HEK293 (cell line): ENCODE data around the gene FBXW11.
A peak's percentile ranks its signal among the peaks of the same experiment; 100 is the strongest.

ENCODE experiments used
- KLF8 ChIP-seq: fragments of 450-650 bp; formaldehyde crosslinking; IDR thresholded peaks from 2 replicates; pipeline ENCODE4 v1.5.1; 2016; ENCODE audit warnings: missing biosample characterization, missing genetic modification characterization
- PATZ1 ChIP-seq: fragments of 450-650 bp; formaldehyde crosslinking; IDR thresholded peaks from 2 replicates; pipeline ENCODE4 v1.5.1; 2016; ENCODE audit warnings: missing biosample characterization, missing genetic modification characterization
- SCRT2 ChIP-seq: fragments of 450-650 bp; formaldehyde crosslinking; IDR thresholded peaks from 2 replicates; pipeline ENCODE4 v1.5.1; 2016; ENCODE audit warnings: missing biosample characterization, missing genetic modification characterization
- SP2 ChIP-seq: fragments of 450-650 bp; formaldehyde crosslinking; IDR thresholded peaks from 2 replicates; pipeline ENCODE4 v1.5.1; 2016; ENCODE audit warnings: missing biosample characterization, missing genetic modification characterization
- SP3 ChIP-seq: fragments of 450-650 bp; formaldehyde crosslinking; IDR thresholded peaks from 2 replicates; pipeline ENCODE4 v1.5.1; 2016; ENCODE audit warnings: missing biosample characterization, missing genetic modification characterization
- TRIM28 ChIP-seq: IDR thresholded peaks from 2 replicates; pipeline ENCODE4 v1.6.1; 2011; ENCODE audit warnings: low read length, control low read depth, borderline replicate concordance
- YY1 ChIP-seq: fragments of 450-650 bp; formaldehyde crosslinking; IDR thresholded peaks from 2 replicates; pipeline ENCODE4 v1.5.1; 2018; ENCODE audit warnings: missing biosample characterization, missing genetic modification characterization
- YY2 ChIP-seq: fragments of 450-650 bp; formaldehyde crosslinking; IDR thresholded peaks from 2 replicates; pipeline ENCODE4 v1.5.1; 2016; ENCODE audit warnings: missing biosample characterization, missing genetic modification characterization
- ZBTB20 ChIP-seq: fragments of 450-650 bp; formaldehyde crosslinking; IDR thresholded peaks from 2 replicates; pipeline ENCODE4 v1.5.1; 2016; ENCODE audit warnings: missing biosample characterization, missing genetic modification characterization
- ZBTB21 ChIP-seq: fragments of 450-650 bp; formaldehyde crosslinking; IDR thresholded peaks from 2 replicates; pipeline ENCODE4 v1.5.1; 2017; ENCODE audit warnings: missing biosample characterization, missing genetic modification characterization
- ZBTB44 ChIP-seq: fragments of 450-650 bp; IDR thresholded peaks from 2 replicates; pipeline ENCODE4 v1.5.1; 2018; ENCODE audit warnings: missing biosample characterization, mild to moderate bottlenecking, missing genetic modification characterization
- ZBTB48 ChIP-seq: fragments of 450-650 bp; formaldehyde crosslinking; IDR thresholded peaks from 2 replicates; pipeline ENCODE4 v1.5.1; 2016; ENCODE audit warnings: missing biosample characterization, missing genetic modification characterization
- ZBTB8A ChIP-seq: fragments of 450-650 bp; formaldehyde crosslinking; IDR thresholded peaks from 2 replicates; pipeline ENCODE4 v1.5.1; 2016; ENCODE audit warnings: missing biosample characterization, missing genetic modification characterization
- ZIC2 ChIP-seq: fragments of 450-650 bp; formaldehyde crosslinking; IDR thresholded peaks from 2 replicates; pipeline ENCODE4 v1.5.1; 2016; ENCODE audit warnings: missing biosample characterization, missing genetic modification characterization
- ZNF23 ChIP-seq: fragments of 450-650 bp; formaldehyde crosslinking; IDR thresholded peaks from 2 replicates; pipeline ENCODE4 v1.5.1; 2016; ENCODE audit warnings: missing biosample characterization, missing genetic modification characterization, borderline replicate concordance
- ZNF280D ChIP-seq: fragments of 450-650 bp; formaldehyde crosslinking; IDR thresholded peaks from 2 replicates; pipeline ENCODE4 v1.5.1; 2016; ENCODE audit warnings: missing biosample characterization, missing genetic modification characterization
- ZNF341 ChIP-seq: fragments of 450-650 bp; formaldehyde crosslinking; IDR thresholded peaks from 2 replicates; pipeline ENCODE4; 2016; ENCODE audit warnings: low read depth, missing biosample characterization, missing genetic modification characterization
- ZNF391 ChIP-seq: fragments of 450-650 bp; formaldehyde crosslinking; IDR thresholded peaks from 2 replicates; pipeline ENCODE4 v1.5.1; 2016; ENCODE audit warnings: low read depth, missing biosample characterization, missing genetic modification characterization, borderline replicate concordance
- ZNF596 ChIP-seq: fragments of 450-650 bp; IDR thresholded peaks from 2 replicates; pipeline ENCODE4 v1.5.0; 2018; ENCODE audit warnings: missing biosample characterization, mild to moderate bottlenecking, missing genetic modification characterization, moderate library complexity
- ZNF610 ChIP-seq: fragments of 450-650 bp; formaldehyde crosslinking; IDR thresholded peaks from 2 replicates; pipeline ENCODE4 v1.5.1; 2016; ENCODE audit warnings: missing biosample characterization, missing genetic modification characterization, borderline replicate concordance
- ZNF639 ChIP-seq: fragments of 450-650 bp; formaldehyde crosslinking; IDR thresholded peaks from 2 replicates; pipeline ENCODE4 v1.5.1; 2016; ENCODE audit warnings: missing biosample characterization, missing genetic modification characterization
- ZNF660 ChIP-seq: fragments of 450-650 bp; IDR thresholded peaks from 2 replicates; pipeline ENCODE4 v1.5.1; 2018; ENCODE audit warnings: missing biosample characterization, mild to moderate bottlenecking, missing genetic modification characterization
- ZNF792 ChIP-seq: fragments of 450-650 bp; formaldehyde crosslinking; IDR thresholded peaks from 2 replicates; pipeline ENCODE4 v1.5.1; 2016; ENCODE audit warnings: missing biosample characterization, missing genetic modification characterization
- ZNF843 ChIP-seq: fragments of 450-650 bp; formaldehyde crosslinking; IDR thresholded peaks from 2 replicates; pipeline ENCODE4 v1.5.1; 2016; ENCODE audit warnings: missing biosample characterization, missing genetic modification characterization
- ZSCAN4 ChIP-seq: fragments of 450-650 bp; formaldehyde crosslinking; IDR thresholded peaks from 2 replicates; pipeline ENCODE4 v1.5.1; 2017; ENCODE audit warnings: missing biosample characterization, missing genetic modification characterization
- ZXDB ChIP-seq: fragments of 450-650 bp; formaldehyde crosslinking; IDR thresholded peaks from 2 replicates; pipeline ENCODE4 v1.5.1; 2016; ENCODE audit warnings: missing biosample characterization, missing genetic modification characterization

Gene FBXW11

GRCh38 chr5:172006321-172007174, at the start of gene FBXW11 (continued):
- TF ChIP-seq ZBTB44 (tag by site-specific recombination) = peak; percentile 9; the same call in 1 of the 2 replicates
- TF ChIP-seq ZBTB21 (tag by site-specific recombination) = no peak
- peak; percentile 90 for TF ChIP-seq SP3 (tag by site-specific recombination)
- peak; percentile 82; the same call in 1 of the 2 replicates for TF ChIP-seq ZBTB48 (tag by site-specific recombination)
- TF ChIP-seq ZSCAN4 (tag by site-specific recombination) = no peak
- TF ChIP-seq ZXDB (tag by site-specific recombination) = peak; percentile 86
- TF ChIP-seq ZBTB20 = peak; percentile 1; the same call in 1 of the 2 replicates
- TF ChIP-seq ZNF843 = peak; percentile 69; the same call in 1 of the 2 replicates
- no peak for TF ChIP-seq ZNF280D (tag by site-specific recombination)
- no peak for TF ChIP-seq ZNF792 (tag by site-specific recombination)
- peak; percentile 43 for TF ChIP-seq ZBTB8A (tag by site-specific recombination)
- peak; percentile 23; the same call in 1 of the 2 replicates for TF ChIP-seq ZNF639 (tag by site-specific recombination)
- TF ChIP-seq SP2 = peak; percentile 86
- peak; percentile 77 for TF ChIP-seq YY2 (tag by site-specific recombination)
- 0 out of 2 replicates have a peak, but pooled peaks have one; percentile 49 for TF ChIP-seq ZNF610 (tag by site-specific recombination)
- 0 out of 2 replicates have a peak, but pooled peaks have one; percentile 53 for TF ChIP-seq PATZ1 (tag by site-specific recombination)
- TF ChIP-seq TRIM28 = peak; percentile 50; the same call in 1 of the 2 replicates
- TF ChIP-seq ZNF23 = no peak
- TF ChIP-seq ZNF341 (tag by site-specific recombination) = 0 out of 2 replicates have a peak, but pooled peaks have one; percentile 26
- 0 out of 2 replicates have a peak, but pooled peaks have one; percentile 12 for TF ChIP-seq ZNF596 (tag by site-specific recombination)
- TF ChIP-seq ZNF391 (tag by site-specific recombination) = peak; percentile 88; the same call in 1 of the 2 replicates
- TF ChIP-seq YY1 = peak; percentile 68; the same call in 1 of the 2 replicates
- TF ChIP-seq ZNF660 (tag by site-specific recombination) = peak; percentile 85
- no peak for TF ChIP-seq ZIC2 (tag by site-specific recombination)
- TF ChIP-seq KLF8 = peak; percentile 73; the same call in 1 of the 2 replicates
- TF ChIP-seq SCRT2 (tag by site-specific recombination) = peak; percentile 86
